ENCODE results near the gene ARL3. TPM values are rescaled to one million over a fixed set of nuclear protein-coding genes. Genes with fewer than 3 reads are reported as not detected.

ARL3 gene
- total RNA-seq, 3 donors from 2014 or later: 2.4 to 11.2 (median 4.4) TPM

DNA sequence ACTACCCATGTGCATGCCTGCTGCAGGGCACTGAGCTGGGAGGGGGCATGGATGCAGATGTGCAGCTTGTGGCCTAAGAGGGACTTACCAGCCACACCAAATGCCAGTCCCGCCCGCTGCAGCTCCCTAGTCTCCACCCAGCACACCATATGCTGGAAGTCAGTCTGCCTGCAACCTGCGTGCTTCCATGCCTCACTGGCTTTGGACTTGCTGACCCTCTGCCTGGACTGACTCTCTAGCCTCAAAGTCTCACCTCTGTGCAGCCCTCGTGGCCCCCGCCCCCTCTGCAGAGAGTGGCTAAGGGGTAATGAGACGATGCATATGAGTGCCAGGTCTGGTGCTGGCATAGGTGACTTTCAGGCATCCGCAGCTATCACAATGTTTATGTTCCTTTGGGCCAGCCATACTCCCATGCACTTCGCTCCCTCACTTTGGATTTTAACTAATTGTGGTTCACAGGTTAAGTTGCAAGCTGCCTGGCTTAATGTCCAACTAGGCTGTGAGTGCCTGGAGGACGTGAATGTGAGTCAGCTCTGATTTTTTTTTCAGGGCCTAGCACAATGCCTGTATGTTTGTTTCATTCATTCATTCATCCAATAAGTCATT lies 48.2 kb downstream of the ARL3 start:
- no peak for ATAC-seq
- no peaks in the 10 kb centered on the region for H3K36me3 ChIP-seq (ENCODE audit: low read depth)
- H3K4me3 ChIP-seq: no peak overlapping the region
- peaks cover 8% of the 10 kb centered on the region for H3K4me1 ChIP-seq (ENCODE audit: low read depth)
- no peaks in the 10 kb centered on the region for H3K9me3 ChIP-seq
- TF ChIP-seq, protein P1, sequence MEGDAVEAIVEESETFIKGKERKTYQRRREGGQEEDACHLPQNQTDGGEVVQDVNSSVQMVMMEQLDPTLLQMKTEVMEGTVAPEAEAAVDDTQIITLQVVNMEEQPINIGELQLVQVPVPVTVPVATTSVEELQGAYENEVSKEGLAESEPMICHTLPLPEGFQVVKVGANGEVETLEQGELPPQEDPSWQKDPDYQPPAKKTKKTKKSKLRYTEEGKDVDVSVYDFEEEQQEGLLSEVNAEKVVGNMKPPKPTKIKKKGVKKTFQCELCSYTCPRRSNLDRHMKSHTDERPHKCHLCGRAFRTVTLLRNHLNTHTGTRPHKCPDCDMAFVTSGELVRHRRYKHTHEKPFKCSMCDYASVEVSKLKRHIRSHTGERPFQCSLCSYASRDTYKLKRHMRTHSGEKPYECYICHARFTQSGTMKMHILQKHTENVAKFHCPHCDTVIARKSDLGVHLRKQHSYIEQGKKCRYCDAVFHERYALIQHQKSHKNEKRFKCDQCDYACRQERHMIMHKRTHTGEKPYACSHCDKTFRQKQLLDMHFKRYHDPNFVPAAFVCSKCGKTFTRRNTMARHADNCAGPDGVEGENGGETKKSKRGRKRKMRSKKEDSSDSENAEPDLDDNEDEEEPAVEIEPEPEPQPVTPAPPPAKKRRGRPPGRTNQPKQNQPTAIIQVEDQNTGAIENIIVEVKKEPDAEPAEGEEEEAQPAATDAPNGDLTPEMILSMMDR (IDR thresholded peaks at IDR 0.05): no peak
- intact Hi-C loops (cut with DNase I, micrococcal nuclease): no loop called here
- DNase-seq: peak in 1 of 3 donors; percentile 58

DNA sequence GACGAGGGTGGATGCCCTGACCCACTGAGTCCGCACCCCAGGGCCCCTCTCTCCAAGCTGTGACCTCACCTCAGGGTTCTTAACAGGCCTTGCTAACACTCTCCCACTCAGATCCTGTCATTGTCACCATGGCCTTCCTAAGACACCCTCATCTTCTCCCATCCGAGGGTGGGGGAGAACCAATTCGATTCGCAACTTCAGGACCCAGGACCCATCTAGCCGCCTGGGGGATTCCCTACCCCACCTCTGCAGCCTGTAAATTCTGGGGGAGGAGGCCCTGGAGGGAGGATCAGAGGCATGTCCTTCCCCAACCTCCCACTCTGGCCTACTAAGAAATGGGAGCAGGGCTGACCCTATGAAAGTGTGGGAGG lies 52.6 kb downstream of the ARL3 start:
- ATAC-seq (peak; percentile 1), DNase-seq (no peak)
- Histone ChIP-seq H3K4me3 (no peak overlapping the region), H3K4me1 (ENCODE audit: low read depth) (peaks cover 32% of the 10 kb centered on the region), H3K9me3 (no peaks in the 10 kb centered on the region), H3K36me3 (ENCODE audit: low read depth) (no peaks in the 10 kb centered on the region)
- intact Hi-C loops (cut with DNase I, micrococcal nuclease): no loop called here
- TF ChIP-seq, protein P1 (IDR thresholded peaks at IDR 0.05): no peak

DNA sequence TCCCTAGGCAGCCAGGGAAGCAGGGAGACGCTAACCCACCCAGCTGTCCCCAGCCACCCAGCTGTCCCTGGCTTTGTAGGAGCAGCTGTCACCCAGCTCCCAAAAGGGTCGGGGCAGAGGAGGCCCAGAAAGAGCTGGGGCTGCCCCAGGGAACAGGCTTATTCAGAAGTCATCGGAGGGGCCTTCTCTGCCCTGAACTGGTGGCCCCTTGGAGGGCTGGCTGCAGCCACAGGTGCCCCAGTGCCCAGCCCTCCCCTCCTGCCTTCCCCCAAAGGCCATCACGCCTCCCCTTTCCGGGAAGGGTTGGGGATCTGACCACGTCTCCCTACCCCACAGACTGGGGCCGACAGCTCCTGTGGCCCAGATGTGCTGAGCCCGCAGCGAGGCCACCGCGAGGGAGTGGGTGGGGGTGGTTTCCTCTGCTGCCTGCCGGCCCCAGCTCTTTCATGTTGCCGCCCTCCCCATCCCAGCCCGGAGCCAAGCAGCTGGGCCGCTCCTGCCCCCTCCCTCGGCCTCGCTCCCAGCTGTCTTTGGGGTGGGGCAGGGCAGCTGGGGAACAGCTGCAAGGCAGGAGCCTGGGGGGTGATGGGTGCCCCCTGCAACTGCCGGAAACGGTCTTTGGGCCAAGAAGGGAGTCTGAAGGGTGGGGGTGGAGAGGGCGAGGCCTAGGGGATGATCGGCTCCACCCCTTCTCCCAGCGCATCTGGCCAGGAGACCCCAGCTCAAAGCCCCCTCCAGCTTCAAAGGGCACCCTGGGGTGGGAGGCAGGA lies 53.1 kb downstream of the ARL3 start:
- intact Hi-C loops (cut with DNase I, micrococcal nuclease): no loop called here
- DNase-seq (peak; percentile 82 to 90 (median 86)), ATAC-seq (peak; percentile 75)
- TF ChIP-seq, protein P1 (IDR thresholded peaks at IDR 0.05): no peak
- H3K4me1 ChIP-seq (ENCODE audit: low read depth): peaks cover 32% of the 10 kb centered on the region
- H3K9me3 ChIP-seq: no peaks in the 10 kb centered on the region
- H3K36me3 ChIP-seq (ENCODE audit: low read depth): no peaks in the 10 kb centered on the region
- no peak overlapping the region for H3K4me3 ChIP-seq

DNA sequence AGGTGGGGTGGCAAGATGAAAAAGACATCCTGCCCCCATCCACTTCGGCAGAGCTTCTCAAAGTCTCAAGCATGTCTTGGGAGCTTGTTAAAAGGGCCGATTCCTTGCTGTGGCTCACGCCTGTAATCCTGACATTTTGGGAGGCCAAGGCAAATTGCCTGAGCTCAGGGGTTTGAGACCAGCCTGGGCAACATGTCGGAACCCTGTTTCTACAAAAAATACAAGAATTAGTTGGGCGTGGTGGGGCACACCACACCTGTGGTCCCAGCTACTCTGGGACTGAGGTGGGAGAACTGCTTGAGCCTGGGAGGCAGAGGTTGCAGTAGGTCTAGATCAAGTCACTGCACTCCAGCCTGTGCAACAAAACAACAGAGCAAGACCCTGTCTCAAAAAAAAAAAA lies 55.4 kb downstream of the ARL3 start:
- ATAC-seq: no peak
- intact Hi-C loops (cut with DNase I, micrococcal nuclease): no loop called here

DNA sequence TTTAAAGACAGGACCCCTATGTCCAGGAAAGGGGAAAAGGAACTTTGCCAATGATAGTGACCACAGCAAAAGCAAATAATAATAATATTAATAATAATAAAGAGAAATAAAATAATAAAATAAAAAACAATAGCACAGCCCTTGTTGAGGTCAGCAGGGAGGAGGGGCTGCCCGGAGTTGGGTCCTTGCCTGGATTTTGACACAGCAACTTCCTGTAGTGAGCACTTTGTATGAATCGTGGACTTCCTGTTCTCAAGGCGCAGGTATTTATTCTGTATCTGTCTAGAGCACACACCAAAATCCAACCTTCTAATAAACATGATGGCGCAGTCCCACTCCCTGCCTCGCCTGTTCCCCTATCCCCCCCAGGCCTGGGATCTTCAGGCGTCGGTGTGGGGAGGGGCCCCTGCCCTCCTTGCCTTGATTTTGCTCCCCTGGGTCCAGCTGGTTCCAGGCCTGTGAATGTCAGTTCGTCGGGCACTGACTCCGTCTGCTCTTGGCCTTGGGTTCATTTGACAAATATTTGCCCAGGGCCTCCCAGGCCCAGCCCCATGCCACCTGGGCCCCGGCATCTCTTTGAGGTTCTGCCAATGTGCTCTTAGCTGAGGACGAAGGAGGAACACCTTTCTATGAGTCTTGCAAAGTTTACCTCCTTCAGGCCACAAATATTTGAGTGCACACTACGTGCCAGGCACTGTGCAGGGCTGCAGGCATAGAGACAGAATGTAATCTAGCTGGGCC lies 56.0 kb downstream of the ARL3 start:
- H3K9me3 ChIP-seq: no peaks in the 10 kb centered on the region
- no peak overlapping the region for H3K4me3 ChIP-seq
- DNase-seq: peak; percentile 76 to 83 (median 79)
- TF ChIP-seq, protein P1 (IDR thresholded peaks at IDR 0.05): no peak
- ATAC-seq: peak; percentile 75
- intact Hi-C loops (cut with DNase I, micrococcal nuclease): no loop called here
- H3K4me1 ChIP-seq (ENCODE audit: low read depth): peaks cover 32% of the 10 kb centered on the region
- no peaks in the 10 kb centered on the region for H3K36me3 ChIP-seq (ENCODE audit: low read depth)

More for the DNA sequence above, 55.4 kb downstream of the ARL3 start:
- no peaks in the 10 kb centered on the region for H3K36me3 ChIP-seq (ENCODE audit: low read depth)
- TF ChIP-seq, protein P1 (IDR thresholded peaks at IDR 0.05): no peak
- peak in 1 of 3 donors; percentile 28 for DNase-seq
- peaks cover 32% of the 10 kb centered on the region for H3K4me1 ChIP-seq (ENCODE audit: low read depth)
- no peak overlapping the region for H3K4me3 ChIP-seq
- H3K9me3 ChIP-seq: no peaks in the 10 kb centered on the region

All from mucosa of descending colon (tissue), 3 donors.